ENCODE results near the gene SRI.

Gene SRI

GRCh38 chr7:88224601-88225275 is 4.9 kb upstream of the SRI start:
- no peak for DNase-seq

GRCh38 chr7:88223265-88223664 is 3.4 kb upstream of the SRI start:
- no peak for DNase-seq

- DNase-seq: no peak
Observed at GRCh38 chr7:88218836-88219605, 817 bp downstream of the SRI start.

GRCh38 chr7:88218429-88218745 is 1.5 kb downstream of the SRI start:
- no peak for DNase-seq

- DNase-seq: no peak
Observed at GRCh38 chr7:88217675-88218428, 2.0 kb downstream of the SRI start.

- DNase-seq: no peak
Observed at GRCh38 chr7:88216276-88216675, 3.6 kb downstream of the SRI start.

- no peak for DNase-seq
Observed at GRCh38 chr7:88215295-88215694, 4.5 kb downstream of the SRI start.

- no peak for DNase-seq
Observed at GRCh38 chr7:88214456-88214855, 5.4 kb downstream of the SRI start.

- DNase-seq: no peak
Observed at GRCh38 chr7:88212918-88213317, 6.9 kb downstream of the SRI start.

GRCh38 chr7:88208521-88208920 is 11.3 kb downstream of the SRI start:
- DNase-seq: no peak

- no peak for DNase-seq
Observed at GRCh38 chr7:88206254-88206653, 13.6 kb downstream of the SRI start.

- no peak for DNase-seq
Observed at GRCh38 chr7:88205179-88205578, 14.7 kb downstream of the SRI start.

- no peak for DNase-seq
Observed at GRCh38 chr7:88204525-88205110, 15.2 kb downstream of the SRI start.

GRCh38 chr7:88203401-88203800 is 16.4 kb downstream of the SRI start:
- no peak for DNase-seq

- no peak for DNase-seq
Observed at GRCh38 chr7:88202799-88203198, 17.0 kb downstream of the SRI start.

GRCh38 chr7:88202278-88202677 is 17.6 kb downstream of the SRI start:
- DNase-seq: no peak

GRCh38 chr7:88201305-88201704 is 18.5 kb downstream of the SRI start:
- no peak for DNase-seq

GRCh38 chr7:88200789-88201188 is 19.0 kb downstream of the SRI start:
- no peak for DNase-seq

- DNase-seq: no peak
Observed at GRCh38 chr7:88200261-88200660, 19.6 kb downstream of the SRI start.

- DNase-seq: no peak
Observed at GRCh38 chr7:88191911-88192310, 27.9 kb downstream of the SRI start.

- no peak for DNase-seq
Observed at GRCh38 chr7:88185650-88186049, 34.2 kb downstream of the SRI start.

- no peak for DNase-seq
Observed at GRCh38 chr7:88184848-88185304, 35.0 kb downstream of the SRI start.

- DNase-seq: no peak
Observed at GRCh38 chr7:88183051-88183450, 36.8 kb downstream of the SRI start.

- no peak for DNase-seq
Observed at GRCh38 chr7:88176190-88176589, 43.6 kb downstream of the SRI start.
